Natural killer cell (primary cell): ENCODE data around the gene NECTIN2. TPM values are rescaled to one million over a fixed set of nuclear protein-coding genes. Genes with fewer than 3 reads are reported as not detected.

Experiments used
- ATAC-seq, 3 donors: fragments of 150-1000 bp in 2 of 3; fragments of 200-7000 bp in 1 of 3; cut with Tn5 transposase; 1 replicate in 1 of 3; 2 replicates in 2 of 3; pipeline ENCODE4 v1.10.0; 2021; ENCODE audit warnings: mild to moderate bottlenecking in 2 of 3, moderate library complexity in 2 of 3
- DNase-seq, 2 donors: peaks; one replicate each; pipeline versions ENCODE4 v3.0.0 to v3.0.0-alpha.2; 2013 to 2021; ENCODE audit warnings: mixed read lengths in 1 of 2
- H3K27ac ChIP-seq: one replicate; pipeline ENCODE4 v1.5.1; 2013; ENCODE audit warnings: mild to moderate bottlenecking, low read length
- H3K27me3 ChIP-seq: one replicate; pipeline ENCODE4 v1.6.1; 2013; ENCODE audit warnings: low read length; ENCODE audit not compliant: control insufficient read depth, insufficient read depth
- H3K36me3 ChIP-seq: one replicate; pipeline ENCODE4 v1.6.1; 2013; ENCODE audit warnings: low read length; ENCODE audit not compliant: control insufficient read depth, insufficient read depth
- H3K4me1 ChIP-seq: one replicate; pipeline ENCODE4 v1.6.1; 2013; ENCODE audit warnings: low read length; ENCODE audit not compliant: control insufficient read depth, insufficient read depth
- H3K4me3 ChIP-seq: one replicate; pipeline ENCODE4 v1.5.1; 2013; ENCODE audit warnings: low read length
- H3K9me3 ChIP-seq: one replicate; pipeline ENCODE4 v1.6.1; 2013; ENCODE audit warnings: low read length; ENCODE audit not compliant: control insufficient read depth, insufficient read depth
- H3K27ac Mint-ChIP-seq, 2 donors: one replicate each; pipeline ENCODE4 v1.8.0; 2022; ENCODE audit warnings: mild to moderate bottlenecking in 2 of 2, mixed read lengths in 2 of 2, moderate library complexity in 1 of 2
- H3K27me3 Mint-ChIP-seq, 2 donors: one replicate each; pipeline ENCODE4 v1.8.0; 2022; ENCODE audit warnings: low read depth in 2 of 2, mixed read lengths in 2 of 2
- H3K36me3 Mint-ChIP-seq: one replicate; pipeline ENCODE4 v1.8.0; 2022; ENCODE audit warnings: mixed read lengths
- H3K4me1 Mint-ChIP-seq, 2 donors: one replicate each; pipeline ENCODE4 v1.8.0; 2022; ENCODE audit warnings: mixed read lengths in 2 of 2
- H3K4me3 Mint-ChIP-seq: one replicate; pipeline ENCODE4 v1.8.0; 2022; ENCODE audit warnings: mild to moderate bottlenecking, moderate library complexity, mixed read lengths
- H3K9me3 Mint-ChIP-seq, 2 donors: one replicate each; pipeline ENCODE4 v1.8.0; 2022; ENCODE audit warnings: mixed read lengths in 2 of 2
- CTCF ChIP-seq: fragments of 200-600 bp; IDR thresholded peaks from one replicate; pipeline ENCODE4 v1.8.0; 2022; ENCODE audit warnings: antibody characterized with exemption
- WGBS: methylation state at CpG from one replicate; pipeline ENCODE4 v1.1.7; 2013; ENCODE audit warnings: missing lambda C conversion rate; ENCODE audit not compliant: insufficient coverage; 5-methylcytosine and 5-hydroxymethylcytosine counted together
- intact Hi-C: fragments of 100-400 bp; cut with micrococcal nuclease; formaldehyde crosslinking; loops from one replicate; pipeline ENCODE4 v1.14.2; 2022
- total RNA-seq, 4 donors: library from RNA; stranded (reverse); fragments of 120-200 nt in 1 of 4; gene quantifications; one replicate each; pipeline versions ENCODE4 v1.2.3 to v1.2.4, GENCODE V29; 2013 to 2022

Gene NECTIN2
- total RNA-seq, 3 donors from 2014 or later (not counting 1 experiment from before 2014, with no cell fraction given): 1.6 to 10.3 (median 2.7) TPM

GRCh38 chr19:44872661-44873060 lies 26.6 kb downstream of the NECTIN2 start:
- no peak for TF ChIP-seq CTCF
- no peaks in the 10 kb centered on the region for H3K36me3 ChIP-seq
- no peaks in the 10 kb centered on the region for H3K9me3 ChIP-seq
- H3K27ac ChIP-seq: no peak overlapping the region
- no peaks in the 10 kb centered on the region for H3K4me1 ChIP-seq
- H3K27ac Mint-ChIP-seq: no peak overlapping the region
- peaks cover 0 to 7% of the 10 kb centered on the region in 2 donors for H3K27me3 Mint-ChIP-seq
- no peak overlapping the region for H3K4me3 ChIP-seq
- intact Hi-C loops: no loop called here
- H3K9me3 Mint-ChIP-seq: no peaks in the 10 kb centered on the region
- 78% methylated on average over 3 of the region's 4 CpGs for WGBS
- H3K27me3 ChIP-seq: no peaks in the 10 kb centered on the region
- no peak for ATAC-seq
- no peak for DNase-seq
- no peak overlapping the region for H3K4me3 Mint-ChIP-seq
- H3K36me3 Mint-ChIP-seq: no peaks in the 10 kb centered on the region
- peaks cover 0 to 6% of the 10 kb centered on the region in 2 donors for H3K4me1 Mint-ChIP-seq

GRCh38 chr19:44874317-44874716 lies 28.2 kb downstream of the NECTIN2 start:
- peaks cover 0 to 7% of the 10 kb centered on the region in 2 donors for H3K27me3 Mint-ChIP-seq
- H3K27ac ChIP-seq: no peak overlapping the region
- intact Hi-C loops: no loop called here
- no peaks in the 10 kb centered on the region for H3K36me3 Mint-ChIP-seq
- H3K9me3 ChIP-seq: no peaks in the 10 kb centered on the region
- DNase-seq (no peak), ATAC-seq (no peak)
- no peaks in the 10 kb centered on the region for H3K27me3 ChIP-seq
- no peak overlapping the region for H3K27ac Mint-ChIP-seq
- peaks cover 0 to 6% of the 10 kb centered on the region in 2 donors for H3K4me1 Mint-ChIP-seq
- no peaks in the 10 kb centered on the region for H3K4me1 ChIP-seq
- TF ChIP-seq CTCF: no peak
- H3K4me3 Mint-ChIP-seq: no peak overlapping the region
- WGBS: 90% methylated on average over 16 of the region's 16 CpGs
- no peaks in the 10 kb centered on the region for H3K9me3 Mint-ChIP-seq
- no peaks in the 10 kb centered on the region for H3K36me3 ChIP-seq
- H3K4me3 ChIP-seq: no peak overlapping the region

GRCh38 chr19:44875666-44876451 lies 29.8 kb downstream of the NECTIN2 start:
- Mint-ChIP-seq H3K36me3 (no peaks in the 10 kb centered on the region), H3K4me3 (no peak overlapping the region), H3K27me3 (peaks cover 0 to 3% of the 10 kb centered on the region in 2 donors), H3K27ac (no peak overlapping the region), H3K9me3 (no peaks in the 10 kb centered on the region), H3K4me1 (no peaks in the 10 kb centered on the region)
- DNase-seq (no peak), ATAC-seq (no peak)
- WGBS: 78% methylated on average over 22 of the region's 22 CpGs
- Histone ChIP-seq H3K4me3 (no peak overlapping the region), H3K27me3 (no peaks in the 10 kb centered on the region), H3K36me3 (no peaks in the 10 kb centered on the region), H3K9me3 (no peaks in the 10 kb centered on the region), H3K27ac (no peak overlapping the region), H3K4me1 (no peaks in the 10 kb centered on the region)
- intact Hi-C loops: no loop called here
- no peak for TF ChIP-seq CTCF
